Measurements from ENCODE around the gene ATP1A1.

Gene ATP1A1

GRCh38 chr1:116359871-116360270 is 13.2 kb upstream of the ATP1A1 start:
- H3K9me3 ChIP-seq (ENCODE audit: control insufficient read depth, insufficient read depth, low read length): no peaks in the 10 kb centered on the region
- H3K27me3 ChIP-seq (ENCODE audit: control insufficient read depth, insufficient read depth, low read length): no peaks in the 10 kb centered on the region
- no peak overlapping the region for H3K9ac ChIP-seq (ENCODE audit: low read depth, low read length)
- H3K36me3 ChIP-seq (ENCODE audit: control insufficient read depth, insufficient read depth, low read length): no peaks in the 10 kb centered on the region
- H3K4me1 ChIP-seq (ENCODE audit: control insufficient read depth, insufficient read depth, low read length): peaks cover 6% of the 10 kb centered on the region
- H3K4me3 ChIP-seq (ENCODE audit: low read depth, low read length): no peak overlapping the region
- H3K27ac ChIP-seq (ENCODE audit: low read depth, low read length): no peak overlapping the region

GRCh38 chr1:116360429-116361173 is 12.4 kb upstream of the ATP1A1 start:
- H3K9me3 ChIP-seq (ENCODE audit: control insufficient read depth, insufficient read depth, low read length): no peaks in the 10 kb centered on the region
- H3K27me3 ChIP-seq (ENCODE audit: control insufficient read depth, insufficient read depth, low read length): no peaks in the 10 kb centered on the region
- H3K9ac ChIP-seq (ENCODE audit: low read depth, low read length): no peak overlapping the region
- H3K27ac ChIP-seq (ENCODE audit: low read depth, low read length): no peak overlapping the region
- no peak overlapping the region for H3K4me3 ChIP-seq (ENCODE audit: low read depth, low read length)
- H3K36me3 ChIP-seq (ENCODE audit: control insufficient read depth, insufficient read depth, low read length): no peaks in the 10 kb centered on the region
- peaks cover 6% of the 10 kb centered on the region for H3K4me1 ChIP-seq (ENCODE audit: control insufficient read depth, insufficient read depth, low read length)

GRCh38 chr1:116361648-116362047 is 11.4 kb upstream of the ATP1A1 start:
- no peaks in the 10 kb centered on the region for H3K9me3 ChIP-seq (ENCODE audit: control insufficient read depth, insufficient read depth, low read length)
- no peak overlapping the region for H3K27ac ChIP-seq (ENCODE audit: low read depth, low read length)
- no peak overlapping the region for H3K9ac ChIP-seq (ENCODE audit: low read depth, low read length)
- peaks cover 6% of the 10 kb centered on the region for H3K4me1 ChIP-seq (ENCODE audit: control insufficient read depth, insufficient read depth, low read length)
- H3K4me3 ChIP-seq (ENCODE audit: low read depth, low read length): no peak overlapping the region
- no peaks in the 10 kb centered on the region for H3K27me3 ChIP-seq (ENCODE audit: control insufficient read depth, insufficient read depth, low read length)
- no peaks in the 10 kb centered on the region for H3K36me3 ChIP-seq (ENCODE audit: control insufficient read depth, insufficient read depth, low read length)

- Histone ChIP-seq H3K4me3 (ENCODE audit: low read depth, low read length) (no peak overlapping the region), H3K36me3 (ENCODE audit: control insufficient read depth, insufficient read depth, low read length) (no peaks in the 10 kb centered on the region), H3K27me3 (ENCODE audit: control insufficient read depth, insufficient read depth, low read length) (no peaks in the 10 kb centered on the region), H3K27ac (ENCODE audit: low read depth, low read length) (no peak overlapping the region), H3K9me3 (ENCODE audit: control insufficient read depth, insufficient read depth, low read length) (no peaks in the 10 kb centered on the region), H3K4me1 (ENCODE audit: control insufficient read depth, insufficient read depth, low read length) (peaks cover 6% of the 10 kb centered on the region), H3K9ac (ENCODE audit: low read depth, low read length) (no peak overlapping the region)
Observed at GRCh38 chr1:116362050-116362449, 11.0 kb upstream of the ATP1A1 start.

- Histone ChIP-seq H3K4me3 (ENCODE audit: low read depth, low read length) (no peak overlapping the region), H3K27ac (ENCODE audit: low read depth, low read length) (no peak overlapping the region), H3K9ac (ENCODE audit: low read depth, low read length) (no peak overlapping the region)
Observed at GRCh38 chr1:116365353-116365780, 7.7 kb upstream of the ATP1A1 start.

GRCh38 chr1:116365857-116366256 is 7.2 kb upstream of the ATP1A1 start:
- H3K36me3 ChIP-seq (ENCODE audit: control insufficient read depth, insufficient read depth, low read length): no peaks in the 10 kb centered on the region
- no peaks in the 10 kb centered on the region for H3K9me3 ChIP-seq (ENCODE audit: control insufficient read depth, insufficient read depth, low read length)
- H3K27me3 ChIP-seq (ENCODE audit: control insufficient read depth, insufficient read depth, low read length): no peaks in the 10 kb centered on the region
- H3K4me1 ChIP-seq (ENCODE audit: control insufficient read depth, insufficient read depth, low read length): no peaks in the 10 kb centered on the region
- H3K4me3 ChIP-seq (ENCODE audit: low read depth, low read length): no peak overlapping the region
- H3K9ac ChIP-seq (ENCODE audit: low read depth, low read length): no peak overlapping the region
- no peak overlapping the region for H3K27ac ChIP-seq (ENCODE audit: low read depth, low read length)

More at GRCh38 chr1:116365353-116365780, 7.7 kb upstream of the ATP1A1 start:
- Histone ChIP-seq H3K4me1 (ENCODE audit: control insufficient read depth, insufficient read depth, low read length) (no peaks in the 10 kb centered on the region), H3K36me3 (ENCODE audit: control insufficient read depth, insufficient read depth, low read length) (no peaks in the 10 kb centered on the region), H3K27me3 (ENCODE audit: control insufficient read depth, insufficient read depth, low read length) (no peaks in the 10 kb centered on the region), H3K9me3 (ENCODE audit: control insufficient read depth, insufficient read depth, low read length) (no peaks in the 10 kb centered on the region)

- Histone ChIP-seq H3K9me3 (ENCODE audit: control insufficient read depth, insufficient read depth, low read length) (no peaks in the 10 kb centered on the region), H3K27me3 (ENCODE audit: control insufficient read depth, insufficient read depth, low read length) (peaks cover 10% of the 10 kb centered on the region), H3K36me3 (ENCODE audit: control insufficient read depth, insufficient read depth, low read length) (no peaks in the 10 kb centered on the region), H3K4me1 (ENCODE audit: control insufficient read depth, insufficient read depth, low read length) (peaks cover 7% of the 10 kb centered on the region), H3K27ac (ENCODE audit: low read depth, low read length) (no peak overlapping the region), H3K9ac (ENCODE audit: low read depth, low read length) (no peak overlapping the region), H3K4me3 (ENCODE audit: low read depth, low read length) (no peak overlapping the region)
Observed at GRCh38 chr1:116367256-116367945, 5.6 kb upstream of the ATP1A1 start.

- H3K27ac ChIP-seq (ENCODE audit: low read depth, low read length): no peak overlapping the region
- H3K27me3 ChIP-seq (ENCODE audit: control insufficient read depth, insufficient read depth, low read length): peaks cover 11% of the 10 kb centered on the region
- no peak overlapping the region for H3K9ac ChIP-seq (ENCODE audit: low read depth, low read length)
- H3K4me3 ChIP-seq (ENCODE audit: low read depth, low read length): no peak overlapping the region
- peaks cover 7% of the 10 kb centered on the region for H3K4me1 ChIP-seq (ENCODE audit: control insufficient read depth, insufficient read depth, low read length)
- H3K9me3 ChIP-seq (ENCODE audit: control insufficient read depth, insufficient read depth, low read length): no peaks in the 10 kb centered on the region
- H3K36me3 ChIP-seq (ENCODE audit: control insufficient read depth, insufficient read depth, low read length): no peaks in the 10 kb centered on the region
Observed at GRCh38 chr1:116368241-116368640, 4.8 kb upstream of the ATP1A1 start.

- Histone ChIP-seq H3K27me3 (ENCODE audit: control insufficient read depth, insufficient read depth, low read length) (peaks cover 11% of the 10 kb centered on the region), H3K27ac (ENCODE audit: low read depth, low read length) (no peak overlapping the region), H3K9ac (ENCODE audit: low read depth, low read length) (no peak overlapping the region), H3K4me3 (ENCODE audit: low read depth, low read length) (no peak overlapping the region), H3K4me1 (ENCODE audit: control insufficient read depth, insufficient read depth, low read length) (peaks cover 15% of the 10 kb centered on the region), H3K9me3 (ENCODE audit: control insufficient read depth, insufficient read depth, low read length) (no peaks in the 10 kb centered on the region), H3K36me3 (ENCODE audit: control insufficient read depth, insufficient read depth, low read length) (no peaks in the 10 kb centered on the region)
Observed at GRCh38 chr1:116370181-116370580, 2.9 kb upstream of the ATP1A1 start.

- H3K4me3 ChIP-seq (ENCODE audit: low read depth, low read length): peak overlapping the region; percentile 84; the same call in 1 of the 2 replicates
- H3K27me3 ChIP-seq (ENCODE audit: control insufficient read depth, insufficient read depth, low read length): peaks cover 11% of the 10 kb centered on the region
- H3K36me3 ChIP-seq (ENCODE audit: control insufficient read depth, insufficient read depth, low read length): no peaks in the 10 kb centered on the region
- no peak overlapping the region for H3K27ac ChIP-seq (ENCODE audit: low read depth, low read length)
- no peak overlapping the region for H3K9ac ChIP-seq (ENCODE audit: low read depth, low read length)
- H3K4me1 ChIP-seq (ENCODE audit: control insufficient read depth, insufficient read depth, low read length): peaks cover 30% of the 10 kb centered on the region
- no peaks in the 10 kb centered on the region for H3K9me3 ChIP-seq (ENCODE audit: control insufficient read depth, insufficient read depth, low read length)
Observed at GRCh38 chr1:116371752-116372151, 1.3 kb upstream of the ATP1A1 start.

- peaks cover 35% of the 10 kb centered on the region for H3K4me1 ChIP-seq (ENCODE audit: control insufficient read depth, insufficient read depth, low read length)
- H3K9ac ChIP-seq (ENCODE audit: low read depth, low read length): peak overlapping the region; percentile 69
- peaks cover 11% of the 10 kb centered on the region for H3K27me3 ChIP-seq (ENCODE audit: control insufficient read depth, insufficient read depth, low read length)
- H3K9me3 ChIP-seq (ENCODE audit: control insufficient read depth, insufficient read depth, low read length): no peaks in the 10 kb centered on the region
- peak overlapping the region; percentile 84 for H3K4me3 ChIP-seq (ENCODE audit: low read depth, low read length)
- H3K27ac ChIP-seq (ENCODE audit: low read depth, low read length): peak overlapping the region; percentile 90
- H3K36me3 ChIP-seq (ENCODE audit: control insufficient read depth, insufficient read depth, low read length): no peaks in the 10 kb centered on the region
Observed at GRCh38 chr1:116372191-116372590, 853 bp upstream of the ATP1A1 start.

All from HUES48 (cell line).